GM15510 (cell line): Measurements from ENCODE around the gene SHE.

ENCODE experiments used
- POLR2A ChIP-seq: IDR thresholded peaks from 3 replicates; pipeline ENCODE4 v1.6.1; 2011; ENCODE audit warnings: borderline replicate concordance; ENCODE audit not compliant: insufficient read length; ENCODE audit errors: extremely low read depth

SHE gene

GRCh38 chr1:154527192-154527591, 25.0 kb upstream of the SHE start:
- no peak for TF ChIP-seq POLR2A

GRCh38 chr1:154524881-154525280, 22.7 kb upstream of the SHE start:
- no peak for TF ChIP-seq POLR2A

GRCh38 chr1:154521695-154522094, 19.5 kb upstream of the SHE start:
- TF ChIP-seq POLR2A = no peak

- TF ChIP-seq POLR2A = no peak
Observed at GRCh38 chr1:154520333-154520732, 18.1 kb upstream of the SHE start.

- no peak for TF ChIP-seq POLR2A
Observed at GRCh38 chr1:154519591-154519991, 17.4 kb upstream of the SHE start.

GRCh38 chr1:154517661-154518060, 15.4 kb upstream of the SHE start:
- no peak for TF ChIP-seq POLR2A

GRCh38 chr1:154514066-154514553, 11.9 kb upstream of the SHE start:
- TF ChIP-seq POLR2A = no peak

GRCh38 chr1:154512760-154513159, 10.5 kb upstream of the SHE start:
- TF ChIP-seq POLR2A = no peak

- no peak for TF ChIP-seq POLR2A
Observed at GRCh38 chr1:154503898-154504297, 1.7 kb upstream of the SHE start.

GRCh38 chr1:154502744-154503115, 518 bp upstream of the SHE start:
- TF ChIP-seq POLR2A = no peak

GRCh38 chr1:154501423-154502065, 668 bp downstream of the SHE start:
- TF ChIP-seq POLR2A = no peak

GRCh38 chr1:154500533-154500932, 1.7 kb downstream of the SHE start:
- no peak for TF ChIP-seq POLR2A

GRCh38 chr1:154499446-154499845, 2.8 kb downstream of the SHE start:
- TF ChIP-seq POLR2A = no peak

- TF ChIP-seq POLR2A = no peak
Observed at GRCh38 chr1:154497026-154497806, 5.0 kb downstream of the SHE start.

GRCh38 chr1:154496383-154496782, 5.8 kb downstream of the SHE start:
- TF ChIP-seq POLR2A = no peak
